ENCODE measurements around the gene CABYR. TPM values are rescaled to one million over a fixed set of nuclear protein-coding genes. Genes with fewer than 3 reads are reported as not detected.

CABYR gene
- total and polyA plus RNA-seq, 2 of the 8 experiments (the other 6 are each of a cell fraction or from before 2014, with no cell fraction given): 14.5 to 18.8 TPM

GRCh38 chr18:24190590-24190989 lies 51.7 kb downstream of the CABYR start:
- no peaks in the 10 kb centered on the region for H4K20me1 ChIP-seq (replicated peaks in 1 of 2; ENCODE audit: control insufficient read depth in 1 of 2, insufficient read depth in 2 of 2, low read length in 2 of 2)
- no peak overlapping the region for H2AFZ ChIP-seq (ENCODE audit: low read length)
- H3K4ac ChIP-seq (replicated peaks; ENCODE audit: insufficient read length, low read depth, low read length): no peak overlapping the region
- H3K56ac ChIP-seq (replicated peaks; ENCODE audit: insufficient read length, low read depth, low read length): no peak overlapping the region
- CTCF ChIA-PET (ENCODE audit: partially characterized antibody): interaction anchor here (1.6 to 3.7 kb wide), 4 partner anchors 14 to 300 kb away, joined by 4 to 22 read pairs (median 5); no protein-coding TSS in a partner anchor
- H3K23ac ChIP-seq (ENCODE audit: insufficient read length): no peak overlapping the region
- H2BK12ac ChIP-seq (ENCODE audit: low read depth, low read length): no peak overlapping the region
- H3K4me1 ChIP-seq (replicated peaks in 1 of 4; ENCODE audit: control insufficient read depth in 3 of 4, insufficient read depth in 4 of 4, low read length in 3 of 4): 0 out of 7 replicates have a peak, but pooled peaks cover 0 to 2% (median under 1%) of the 10 kb centered on the region in 4 experiments
- no peak overlapping the region for H2BK120ac ChIP-seq (replicated peaks; ENCODE audit: low read depth, low read length)
- peaks cover 0 to 3% (median 0%) of the 10 kb centered on the region in 4 experiments; a peak in 2 of 8 replicates for H3K36me3 ChIP-seq (ENCODE audit: control insufficient read depth in 2 of 4, insufficient read depth in 4 of 4, low read length in 3 of 4)
- no peaks in the 10 kb centered on the region for H3K79me2 ChIP-seq (ENCODE audit: control insufficient read depth in 1 of 2, insufficient read depth in 2 of 2, low read length in 2 of 2)
- no peak overlapping the region for H2AK5ac ChIP-seq (ENCODE audit: low read depth, low read length)
- H3K18ac ChIP-seq (ENCODE audit: extremely low read depth, low read length): no peak overlapping the region
- H3K14ac ChIP-seq (ENCODE audit: insufficient read length): no peak overlapping the region
- 95% methylated on average over 2 of the region's 2 CpGs; no CpG with 5 or more reads in 1 of the 2 experiments for WGBS, 2 experiments (ENCODE audit: extremely low coverage in 1 of 2, insufficient coverage in 1 of 2, insufficient read length in 1 of 2, insufficient replicate concordance in 2 of 2, low coverage in 1 of 2, low lambda C conversion rate in 2 of 2, missing lambda C conversion rate in 1 of 2)
- H3K9me3 ChIP-seq (ENCODE audit: insufficient read depth in 2 of 2, low read depth in 1 of 2, low read length in 1 of 2): no peaks in the 10 kb centered on the region
- no peak overlapping the region for H4K91ac ChIP-seq (replicated peaks; ENCODE audit: insufficient read length, low read length)
- no peak for FAIRE-seq
- H3K27ac ChIP-seq (ENCODE audit: low read depth, low read length): no peak overlapping the region
- H2BK20ac ChIP-seq (ENCODE audit: low read length): no peak overlapping the region
- H3K23me2 ChIP-seq (ENCODE audit: low read depth, low read length): no peaks in the 10 kb centered on the region
- no peak overlapping the region for H4K8ac ChIP-seq (ENCODE audit: extremely low read depth, insufficient read depth, low read length)
- no peak overlapping the region for H3K4me2 ChIP-seq (ENCODE audit: insufficient read depth in 1 of 2, low read depth in 2 of 2, low read length in 2 of 2)
- H3K79me1 ChIP-seq (ENCODE audit: low read depth, low read length): 0 out of 2 replicates have a peak, but pooled peaks cover 2% of the 10 kb centered on the region
- H3K9ac ChIP-seq (replicated peaks in 1 of 4; ENCODE audit: extremely low read depth in 1 of 4, low read depth in 3 of 4, low read length in 3 of 4): no peak overlapping the region
- POLR2A ChIA-PET (ENCODE audit: partially characterized antibody): no interaction called here
- H2BK5ac ChIP-seq (ENCODE audit: low read depth, low read length): no peak overlapping the region
- H4K5ac ChIP-seq (ENCODE audit: insufficient read length, low read depth, low read length): no peak overlapping the region
- no peak overlapping the region for H3K4me3 ChIP-seq (ENCODE audit: extremely low read depth in 1 of 4, insufficient read depth in 2 of 4, low read depth in 3 of 4, low read length in 4 of 4)
- H2BK15ac ChIP-seq (ENCODE audit: low read length): no peak overlapping the region
- no peak for DNase-seq (ENCODE audit: low read depth in 1 of 2, low spot score in 2 of 2)
- H3K27me3 ChIP-seq (replicated peaks in 1 of 4; ENCODE audit: control insufficient read depth in 3 of 4, extremely low read depth in 1 of 4, insufficient read depth in 3 of 4, low read length in 3 of 4): no peaks in the 10 kb centered on the region
- TF ChIP-seq TAF7 (optimal IDR thresholded peaks at IDR 0.05; ENCODE audit: borderline replicate concordance, low read depth, low read length) (no peak), CTCF (IDR thresholded peaks at IDR 0.05; ENCODE audit: control extremely low read depth in 1 of 3, insufficient read depth in 1 of 3, low read depth in 1 of 3, low read length in 3 of 3) (no peak), RFX5 (IDR thresholded peaks at IDR 0.05; ENCODE audit: borderline replicate concordance, low read depth, low read length) (no peak), CHD2 (IDR thresholded peaks at IDR 0.05; ENCODE audit: low read length) (no peak), CREB1 (IDR thresholded peaks at IDR 0.05) (no peak), YY1 (IDR thresholded peaks at IDR 0.05; ENCODE audit: low read depth, low read length) (no peak), RNF2 (IDR thresholded peaks at IDR 0.05; ENCODE audit: borderline replicate concordance, low read depth, low read length, missing control alignments, poor library complexity, severe bottlenecking) (no peak), USF2 (IDR thresholded peaks at IDR 0.05; ENCODE audit: low read length) (no peak), RBBP5 (IDR thresholded peaks at IDR 0.05; ENCODE audit: borderline replicate concordance, low read depth, low read length) (no peak), NANOG (IDR thresholded peaks at IDR 0.05; ENCODE audit: insufficient read depth, low read depth, low read length, poor library complexity, severe bottlenecking) (no peak)

All from H1 (cell line).